Subcutaneous adipose tissue (tissue), 4 donors: ENCODE measurements around the gene CFAP46. TPM values are rescaled to one million over a fixed set of nuclear protein-coding genes. Genes with fewer than 3 reads are reported as not detected.

ENCODE experiments used
- total RNA-seq, 4 donors: library from RNA; depleted of rRNA; stranded (reverse); fragments of >200 nt; gene quantifications; one replicate each; pipeline ENCODE4 v1.1.0, GENCODE V29; 2016
- TF ChIP-seq, protein P1 (sequence below): fragments of 450-650 bp; IDR thresholded peaks from one replicate; pipeline ENCODE4 v1.5.1; 2016; ENCODE audit warnings: low read depth, mild to moderate bottlenecking, control low read depth, antibody characterized with exemption, moderate library complexity

CFAP46 gene
- total RNA-seq, 4 donors from 2014 or later = not detected

DNA sequence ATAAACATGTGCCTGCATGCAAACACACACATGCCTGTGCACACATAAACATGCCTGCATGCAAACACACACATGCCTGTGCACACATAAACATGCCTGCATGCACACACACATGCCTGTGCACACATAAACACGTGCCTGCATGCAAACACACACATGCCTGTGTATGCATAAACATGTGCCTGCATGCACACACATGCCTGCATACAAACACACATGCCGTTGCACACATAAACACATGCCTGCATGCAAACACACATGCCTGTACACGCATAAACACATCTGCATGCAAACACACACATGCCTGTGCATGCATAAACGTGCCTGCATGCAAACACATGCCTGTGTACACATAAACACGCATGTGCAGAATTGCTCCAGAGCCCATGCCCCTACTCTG is 178.8 kb downstream of the CFAP46 start:
- TF ChIP-seq, protein P1, sequence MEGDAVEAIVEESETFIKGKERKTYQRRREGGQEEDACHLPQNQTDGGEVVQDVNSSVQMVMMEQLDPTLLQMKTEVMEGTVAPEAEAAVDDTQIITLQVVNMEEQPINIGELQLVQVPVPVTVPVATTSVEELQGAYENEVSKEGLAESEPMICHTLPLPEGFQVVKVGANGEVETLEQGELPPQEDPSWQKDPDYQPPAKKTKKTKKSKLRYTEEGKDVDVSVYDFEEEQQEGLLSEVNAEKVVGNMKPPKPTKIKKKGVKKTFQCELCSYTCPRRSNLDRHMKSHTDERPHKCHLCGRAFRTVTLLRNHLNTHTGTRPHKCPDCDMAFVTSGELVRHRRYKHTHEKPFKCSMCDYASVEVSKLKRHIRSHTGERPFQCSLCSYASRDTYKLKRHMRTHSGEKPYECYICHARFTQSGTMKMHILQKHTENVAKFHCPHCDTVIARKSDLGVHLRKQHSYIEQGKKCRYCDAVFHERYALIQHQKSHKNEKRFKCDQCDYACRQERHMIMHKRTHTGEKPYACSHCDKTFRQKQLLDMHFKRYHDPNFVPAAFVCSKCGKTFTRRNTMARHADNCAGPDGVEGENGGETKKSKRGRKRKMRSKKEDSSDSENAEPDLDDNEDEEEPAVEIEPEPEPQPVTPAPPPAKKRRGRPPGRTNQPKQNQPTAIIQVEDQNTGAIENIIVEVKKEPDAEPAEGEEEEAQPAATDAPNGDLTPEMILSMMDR = no peak

DNA sequence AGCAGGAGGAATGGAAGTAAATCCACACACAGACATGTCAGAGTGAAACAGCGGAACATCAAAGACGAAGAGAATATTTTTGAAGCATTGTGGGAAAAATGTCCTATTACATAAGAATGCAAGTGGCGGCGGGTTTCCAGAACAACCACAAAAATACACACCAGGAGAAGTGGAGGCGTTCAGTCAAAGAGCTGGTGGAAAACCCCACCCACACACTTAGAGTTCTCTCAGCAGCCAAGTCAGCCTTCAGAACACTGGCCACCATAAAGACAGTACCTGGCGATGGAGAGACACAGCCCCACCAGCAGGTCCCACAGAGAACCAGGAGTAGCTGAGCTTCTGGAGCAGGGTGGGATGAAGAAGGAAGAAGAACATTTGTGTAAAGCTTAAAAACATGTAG is 180.1 kb downstream of the CFAP46 start:
- TF ChIP-seq, protein P1 = no peak

DNA sequence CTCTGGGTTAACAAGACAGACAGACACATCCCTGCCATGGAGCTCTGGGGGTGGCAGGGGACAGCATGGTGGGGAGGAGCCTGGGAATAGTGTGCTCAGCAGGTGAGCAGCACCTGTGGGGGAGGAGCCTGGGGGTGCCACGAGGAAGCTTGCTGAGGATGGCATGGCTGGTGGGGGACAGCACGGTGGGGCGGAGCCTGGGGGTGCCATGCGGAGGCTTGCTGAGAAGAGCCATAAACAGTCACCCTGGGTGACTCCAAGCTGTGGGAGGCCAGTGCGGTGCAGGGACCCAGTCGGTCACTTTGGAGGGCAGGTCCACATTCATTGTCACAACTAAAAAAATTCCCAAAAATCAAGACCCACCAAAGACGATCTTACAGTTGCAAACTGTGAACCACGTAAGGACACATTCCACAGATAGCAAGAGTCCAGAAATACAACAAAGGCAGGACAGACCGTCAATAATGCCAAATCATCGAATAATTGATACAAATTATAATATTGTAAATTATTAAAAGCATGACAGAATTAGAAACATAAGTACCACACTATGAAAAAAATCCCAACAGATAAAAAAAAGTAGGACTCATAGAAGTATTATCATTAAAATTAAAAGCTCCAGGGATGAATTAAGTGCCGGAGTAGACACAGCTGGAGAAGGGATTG is 180.8 kb downstream of the CFAP46 start:
- TF ChIP-seq, protein P1 = no peak

DNA sequence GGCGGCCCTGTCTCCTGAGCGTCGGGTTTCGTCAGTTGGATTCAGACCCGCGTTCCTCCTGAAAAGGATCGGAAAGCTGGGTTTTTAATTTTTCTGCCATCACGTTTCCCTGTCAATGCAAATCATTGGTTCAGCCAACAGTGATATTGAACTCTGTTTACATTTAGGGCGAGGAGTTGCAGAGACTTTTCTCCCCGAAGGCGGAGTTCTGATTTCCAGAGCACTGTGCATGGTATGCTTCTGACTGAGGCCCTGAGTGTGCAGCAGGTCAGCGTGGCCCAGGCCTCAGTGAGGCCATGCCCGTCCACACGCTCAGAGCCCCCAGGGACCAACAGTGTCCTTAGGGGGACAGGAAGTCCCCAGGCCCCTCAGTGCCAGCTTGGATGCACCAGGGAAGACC is 183.5 kb downstream of the CFAP46 start:
- TF ChIP-seq, protein P1 = no peak

Other genes starting within 250 kb of the CFAP46 start
- not detected for gene NKX6-2, start 156.4 kb downstream of the CFAP46 start, total RNA-seq
- gene ADGRA1, start 145.4 kb upstream of the CFAP46 start, total RNA-seq = under 1 TPM in 1 of 4 donors, not detected in 3; 0.38 TPM
- not detected for gene KNDC1, start 217.6 kb upstream of the CFAP46 start, total RNA-seq